GM21367 (cell line): ENCODE results near the gene GABRB3.

Experiments
- ATAC-seq: cut with Tn5 transposase; IDR thresholded peaks from one replicate; pipeline ENCODE4 v1.9.1; 2021; ENCODE audit not compliant: unreplicated experiment

GABRB3 gene

GRCh38 chr15:26562336-26562735 lies 210.5 kb downstream of the GABRB3 start:
- ATAC-seq = no peak

GRCh38 chr15:26561896-26562295 lies 211.0 kb downstream of the GABRB3 start:
- no peak for ATAC-seq

GRCh38 chr15:26561130-26561529 lies 211.7 kb downstream of the GABRB3 start:
- no peak for ATAC-seq

GRCh38 chr15:26555898-26556297 lies 217.0 kb downstream of the GABRB3 start:
- no peak for ATAC-seq

DNA sequence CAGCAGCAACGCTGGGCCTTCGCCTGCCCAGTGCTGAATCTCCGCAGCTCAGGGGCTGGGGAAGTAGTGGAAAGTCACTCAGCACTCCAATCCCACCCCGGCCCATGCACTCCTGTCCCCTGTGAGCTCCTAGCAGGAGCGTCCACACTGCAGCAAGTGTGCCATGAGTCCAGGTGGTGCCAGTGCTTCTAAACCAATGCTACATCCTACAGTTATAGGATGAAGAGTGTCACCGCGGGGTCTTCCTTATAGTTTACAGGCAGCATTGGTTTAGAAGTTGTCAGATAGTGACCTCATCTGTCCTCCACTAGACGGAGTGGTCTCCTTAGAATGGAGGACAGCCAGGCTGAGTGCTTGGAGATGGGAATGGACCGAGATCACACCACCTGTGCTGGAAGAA lies 221.4 kb downstream of the GABRB3 start:
- no peak for ATAC-seq

DNA sequence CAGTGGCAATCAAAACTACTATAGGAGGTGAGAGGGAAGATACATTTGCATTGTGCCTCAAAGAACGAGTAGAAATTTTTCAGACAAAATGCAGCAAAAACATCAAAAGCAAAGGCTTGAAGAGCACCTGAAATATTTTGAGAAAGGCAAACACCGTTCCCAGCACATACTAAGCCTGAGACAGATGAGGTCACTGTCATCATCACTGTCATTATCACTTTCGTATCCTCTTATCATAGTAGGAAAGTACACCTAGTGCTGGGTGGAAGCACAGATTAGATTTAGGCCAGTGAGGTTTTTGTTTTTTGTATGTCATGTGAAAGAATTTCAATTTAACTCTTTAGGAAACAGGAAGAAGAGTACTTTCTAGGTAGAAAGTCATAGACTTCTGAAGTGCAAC lies 222.0 kb downstream of the GABRB3 start:
- ATAC-seq = no peak

DNA sequence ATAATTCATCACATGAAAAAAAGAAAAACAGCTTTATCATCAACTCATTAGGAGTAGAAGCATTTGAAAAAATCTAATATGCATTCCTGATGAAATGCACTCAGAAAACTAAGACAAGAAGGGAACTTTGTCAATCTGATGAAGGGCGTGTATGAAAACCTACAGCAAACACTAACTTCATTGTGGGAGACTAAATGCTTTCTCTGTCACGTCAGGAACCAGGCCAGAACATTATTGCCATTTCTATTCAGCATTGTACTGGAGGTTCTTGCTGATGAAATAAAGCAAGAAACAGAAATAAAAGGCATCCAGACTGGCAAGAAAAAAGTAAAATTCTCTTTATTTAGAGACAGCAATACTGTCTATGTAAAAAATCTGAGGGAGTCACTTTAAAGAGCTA lies 235.2 kb downstream of the GABRB3 start:
- no peak for ATAC-seq

DNA sequence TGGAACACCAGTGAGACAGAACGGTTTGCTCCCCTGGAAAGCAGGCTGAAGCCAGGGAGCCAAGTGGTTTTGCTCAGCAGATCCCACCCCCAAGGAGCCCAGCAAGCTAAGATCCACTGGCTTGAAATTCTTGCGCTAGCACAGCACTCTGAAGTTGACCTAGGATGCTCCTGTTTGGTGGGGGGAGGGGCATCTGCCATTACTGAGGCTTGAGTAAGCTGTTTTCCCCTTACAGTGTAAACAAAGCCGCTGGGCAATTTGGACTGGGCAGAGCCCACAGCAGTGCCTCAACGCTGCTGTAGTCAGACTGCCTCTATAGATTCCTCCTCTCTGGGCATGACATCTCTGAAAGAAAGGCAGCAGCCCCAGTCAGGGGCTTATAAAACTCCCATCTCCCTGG lies 241.4 kb downstream of the GABRB3 start:
- ATAC-seq = no peak

- ATAC-seq = no peak
These were observed 247.8 kb downstream of the GABRB3 start for GRCh38 chr15:26525096-26525495.

- ATAC-seq = no peak
These were observed 251.1 kb downstream of the GABRB3 start for GRCh38 chr15:26521691-26522198.

- no peak for ATAC-seq
These were observed 251.7 kb downstream of the GABRB3 start for GRCh38 chr15:26521130-26521529.

GRCh38 chr15:26518885-26519284 lies 254.0 kb downstream of the GABRB3 start:
- no peak for ATAC-seq

DNA sequence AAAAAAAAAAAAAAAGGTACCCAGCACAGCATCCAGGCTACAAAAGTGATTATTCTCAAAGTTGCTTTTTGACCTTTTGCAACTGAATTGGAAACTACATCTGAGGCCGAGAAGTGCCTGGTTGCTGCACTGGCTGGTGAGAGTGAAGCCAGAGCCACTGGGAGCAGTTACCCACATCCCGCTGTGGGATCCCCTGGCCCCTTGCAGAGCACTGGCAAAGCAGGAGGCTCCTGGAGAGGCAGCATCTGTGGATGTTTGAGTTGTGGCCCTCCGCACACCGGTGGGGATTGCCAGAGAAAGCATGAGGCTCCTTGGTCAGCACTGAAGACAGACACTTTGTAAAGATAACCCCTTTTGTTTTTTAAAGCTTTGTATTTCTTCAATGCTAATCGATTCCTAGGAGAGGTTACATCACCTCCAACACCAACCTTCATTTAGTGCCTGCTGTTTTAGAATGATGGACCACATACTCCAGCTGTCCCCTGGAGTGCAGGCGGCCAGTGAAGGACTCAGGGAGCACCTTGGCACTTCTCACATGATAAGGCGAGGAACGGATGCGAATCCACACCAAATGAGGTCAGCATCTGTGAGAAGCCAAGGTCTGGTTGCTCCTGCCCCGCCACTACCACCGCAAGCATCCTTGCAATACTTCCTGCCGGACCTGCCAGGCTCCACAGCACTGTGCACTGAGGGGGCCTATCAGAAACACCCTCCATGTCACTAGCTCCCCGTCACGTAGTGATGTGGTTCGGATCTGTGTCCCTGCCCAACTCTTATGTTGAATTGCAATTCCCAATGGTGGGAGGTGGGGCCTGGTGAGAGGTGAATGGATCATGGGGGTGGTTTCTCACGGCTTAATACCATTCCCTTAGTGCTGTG lies 256.5 kb downstream of the GABRB3 start:
- no peak for ATAC-seq

DNA sequence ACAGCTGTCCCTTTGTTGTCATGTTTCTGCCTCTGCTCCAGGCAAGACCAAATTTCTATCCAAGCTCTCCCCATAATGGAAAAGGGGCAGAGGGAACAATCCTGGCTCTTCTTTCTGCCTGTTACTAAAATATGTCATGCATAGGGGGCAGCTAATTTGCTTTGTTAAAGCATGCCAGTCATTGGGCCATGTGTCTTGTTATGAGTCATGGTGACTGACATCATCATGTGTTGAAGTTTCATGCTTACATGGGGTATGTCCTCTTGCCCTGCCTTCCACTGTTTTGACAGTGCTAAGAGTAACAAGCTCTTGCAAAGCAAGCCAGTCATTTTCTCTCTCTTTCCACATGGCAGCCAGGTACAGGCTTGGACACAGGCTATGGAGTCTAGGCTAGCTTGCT lies 268.9 kb downstream of the GABRB3 start:
- no peak for ATAC-seq
